ENCODE measurements around the gene MCM8.
A peak's percentile ranks its signal among the peaks of the same experiment; 100 is the strongest.

GRCh38 chr20:5950271-5951031 lies at the start of gene MCM8, which contains the start of gene TRMT6:
- TF ChIP-seq CTCF (IDR thresholded peaks at IDR 0.05) (no peak), POLR2A (IDR thresholded peaks at IDR 0.05) (peak in 1 of 2 donors; percentile 73)
